Measurements from ENCODE around the gene HS3ST3B1.

DNA sequence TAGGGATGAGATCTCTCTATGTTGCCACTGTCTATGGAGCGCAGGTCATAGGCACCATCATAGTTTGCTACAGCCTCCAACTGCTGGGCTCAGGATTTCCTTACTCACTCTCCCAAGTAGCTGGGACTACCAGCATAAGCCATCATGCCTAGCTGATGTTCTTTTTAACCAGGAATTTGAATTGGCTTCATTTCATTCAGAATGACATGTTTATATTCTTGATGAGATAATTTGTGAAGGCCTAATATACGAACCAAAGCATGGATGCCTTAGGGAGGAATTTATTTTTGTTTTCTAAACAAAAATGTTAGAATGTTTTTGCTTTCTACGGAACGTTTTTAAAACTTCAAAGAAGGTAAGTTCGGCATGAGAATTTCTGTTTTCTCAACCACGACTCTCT is 71.6 kb downstream of the HS3ST3B1 start:
- TF ChIP-seq, protein P1, sequence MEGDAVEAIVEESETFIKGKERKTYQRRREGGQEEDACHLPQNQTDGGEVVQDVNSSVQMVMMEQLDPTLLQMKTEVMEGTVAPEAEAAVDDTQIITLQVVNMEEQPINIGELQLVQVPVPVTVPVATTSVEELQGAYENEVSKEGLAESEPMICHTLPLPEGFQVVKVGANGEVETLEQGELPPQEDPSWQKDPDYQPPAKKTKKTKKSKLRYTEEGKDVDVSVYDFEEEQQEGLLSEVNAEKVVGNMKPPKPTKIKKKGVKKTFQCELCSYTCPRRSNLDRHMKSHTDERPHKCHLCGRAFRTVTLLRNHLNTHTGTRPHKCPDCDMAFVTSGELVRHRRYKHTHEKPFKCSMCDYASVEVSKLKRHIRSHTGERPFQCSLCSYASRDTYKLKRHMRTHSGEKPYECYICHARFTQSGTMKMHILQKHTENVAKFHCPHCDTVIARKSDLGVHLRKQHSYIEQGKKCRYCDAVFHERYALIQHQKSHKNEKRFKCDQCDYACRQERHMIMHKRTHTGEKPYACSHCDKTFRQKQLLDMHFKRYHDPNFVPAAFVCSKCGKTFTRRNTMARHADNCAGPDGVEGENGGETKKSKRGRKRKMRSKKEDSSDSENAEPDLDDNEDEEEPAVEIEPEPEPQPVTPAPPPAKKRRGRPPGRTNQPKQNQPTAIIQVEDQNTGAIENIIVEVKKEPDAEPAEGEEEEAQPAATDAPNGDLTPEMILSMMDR (IDR thresholded peaks at IDR 0.05; ENCODE audit: insufficient read depth, low read length), result no peak
- TF ChIP-seq GABPA (IDR thresholded peaks at IDR 0.05; ENCODE audit: low read depth), result no peak

Data from HL-60 (cell line).